ENCODE data around the gene ISOC2.
A peak's percentile ranks its signal among the peaks of the same experiment; 100 is the strongest.

The ISOC2 gene

GRCh38 chr19:55439052-55439451 is 22.4 kb downstream of the ISOC2 start:
- no peak for TF ChIP-seq CTCF (conservative IDR thresholded peaks at IDR 0.05; ENCODE audit: control insufficient read depth, insufficient read depth, low read depth, low read length)
- no peak overlapping the region for H3K4me3 ChIP-seq (ENCODE audit: control insufficient read depth, low read depth, low read length)
- DNase-seq (ENCODE audit: low read depth): no peak

DNA sequence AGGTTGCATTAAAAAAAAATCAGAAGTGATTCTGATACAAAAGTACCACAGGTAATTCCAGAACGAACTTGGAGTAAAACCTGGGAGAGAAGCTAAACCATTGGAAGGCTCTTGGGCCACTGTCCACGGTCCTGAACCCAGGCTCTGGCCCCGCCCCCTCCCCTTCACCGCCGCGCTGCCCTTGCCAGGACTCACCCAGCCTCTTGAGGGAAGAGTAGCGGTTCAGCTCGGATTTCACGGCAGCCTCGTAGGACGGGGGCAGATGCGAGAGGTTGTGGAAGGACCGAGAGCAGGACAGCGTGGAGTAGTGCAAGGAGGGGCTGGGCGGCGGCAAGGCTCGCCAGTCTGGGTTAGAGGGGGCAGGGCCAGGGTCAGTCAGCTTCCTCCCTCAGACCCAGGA is 24.0 kb downstream of the ISOC2 start:
- TF ChIP-seq CTCF (conservative IDR thresholded peaks at IDR 0.05; ENCODE audit: control insufficient read depth, insufficient read depth, low read depth, low read length): no peak
- DNase-seq (ENCODE audit: low read depth): peak; percentile 61
- no peak overlapping the region for H3K4me3 ChIP-seq (ENCODE audit: control insufficient read depth, low read depth, low read length)

GRCh38 chr19:55436847-55437246 is 24.6 kb downstream of the ISOC2 start:
- H3K4me3 ChIP-seq (ENCODE audit: control insufficient read depth, low read depth, low read length): no peak overlapping the region
- TF ChIP-seq CTCF (conservative IDR thresholded peaks at IDR 0.05; ENCODE audit: control insufficient read depth, insufficient read depth, low read depth, low read length): no peak
- no peak for DNase-seq (ENCODE audit: low read depth)

GRCh38 chr19:55435020-55435419 is 26.4 kb downstream of the ISOC2 start:
- DNase-seq (ENCODE audit: low read depth): no peak
- H3K4me3 ChIP-seq (ENCODE audit: control insufficient read depth, low read depth, low read length): no peak overlapping the region
- no peak for TF ChIP-seq CTCF (conservative IDR thresholded peaks at IDR 0.05; ENCODE audit: control insufficient read depth, insufficient read depth, low read depth, low read length)

GRCh38 chr19:55434356-55434919 is 27.0 kb downstream of the ISOC2 start:
- DNase-seq (ENCODE audit: low read depth): no peak
- TF ChIP-seq CTCF (conservative IDR thresholded peaks at IDR 0.05; ENCODE audit: control insufficient read depth, insufficient read depth, low read depth, low read length): no peak
- no peak overlapping the region for H3K4me3 ChIP-seq (ENCODE audit: control insufficient read depth, low read depth, low read length)

DNA sequence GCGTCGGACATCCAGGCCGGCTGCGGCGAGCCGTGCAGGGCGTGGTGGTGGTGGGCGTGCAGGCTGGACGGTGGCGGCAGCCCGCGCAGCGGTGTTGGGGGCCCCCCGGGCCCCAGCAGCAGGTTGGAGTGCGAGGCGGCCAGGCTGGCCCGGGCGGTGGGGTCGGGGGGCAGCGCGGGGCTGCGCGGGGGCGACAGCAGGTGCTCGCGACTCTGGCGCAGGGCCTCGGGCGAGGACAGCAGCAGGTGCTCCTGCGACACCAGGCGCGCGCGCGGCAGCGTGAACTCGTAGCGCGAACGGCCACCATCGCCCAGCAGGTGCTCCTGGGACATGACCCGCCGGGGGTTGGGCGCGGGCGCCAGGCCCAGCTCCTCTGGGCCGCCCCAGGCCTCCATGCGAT is 28.1 kb downstream of the ISOC2 start:
- no peak for DNase-seq (ENCODE audit: low read depth)
- no peak for TF ChIP-seq CTCF (conservative IDR thresholded peaks at IDR 0.05; ENCODE audit: control insufficient read depth, insufficient read depth, low read depth, low read length)
- H3K4me3 ChIP-seq (ENCODE audit: control insufficient read depth, low read depth, low read length): no peak overlapping the region
